Measurements from ENCODE around the gene PCDH8. TPM values are rescaled to one million over a fixed set of nuclear protein-coding genes. Genes with fewer than 3 reads are reported as not detected.
"Not testable (repeated sequence)": the region's sequence is repeated elsewhere in the genome, so short reads cannot be mapped to it uniquely, and the experiment has no call there.

The PCDH8 gene
- total and polyA plus RNA-seq, 2 experiments from 2014 or later: 0.36 to 1.7 TPM

DNA sequence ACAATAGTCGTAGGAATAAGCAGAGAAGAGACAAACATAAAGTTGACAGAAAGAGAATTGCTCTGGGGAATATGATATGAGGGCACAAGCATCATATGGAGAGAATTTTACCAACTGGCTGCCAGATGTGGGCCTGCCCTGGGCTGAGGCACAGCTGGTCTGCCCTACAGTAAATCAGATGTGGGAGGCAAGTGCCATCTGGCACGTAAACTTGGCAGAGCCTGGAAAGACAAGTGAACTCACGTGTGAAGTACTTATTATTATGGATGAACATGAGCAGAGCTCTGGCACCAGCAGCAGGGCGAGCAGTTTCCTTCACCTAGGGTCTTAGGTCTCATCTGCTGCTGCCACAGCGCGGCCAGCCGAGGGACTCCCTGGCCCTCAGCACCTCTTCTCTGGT is 20.6 kb downstream of the PCDH8 start:
- no peak overlapping the region for H3K27ac ChIP-seq (ENCODE audit: low read depth)
- peaks cover 18% of the 10 kb centered on the region for H3K36me3 Mint-ChIP-seq (ENCODE audit: low read depth)
- no peaks in the 10 kb centered on the region for H3K9me2 ChIP-seq (ENCODE audit: insufficient read depth)
- no peak overlapping the region for H2AFZ ChIP-seq
- H3K4me1 Mint-ChIP-seq: peaks cover 8% of the 10 kb centered on the region; the same call in 2 of the 3 replicates
- no peak overlapping the region for H3K4me3 Mint-ChIP-seq
- H3K4me1 ChIP-seq (ENCODE audit: insufficient read depth): peaks cover 10% of the 10 kb centered on the region; the same call in 1 of the 2 replicates
- no peaks in the 10 kb centered on the region for H4K20me1 ChIP-seq (replicated peaks; ENCODE audit: insufficient read depth)
- no peaks in the 10 kb centered on the region for H3K79me2 ChIP-seq (replicated peaks; ENCODE audit: insufficient read depth)
- peaks cover 2% of the 10 kb centered on the region for H3K27me3 Mint-ChIP-seq (ENCODE audit: insufficient read depth, low read depth, poor library complexity)
- H3K27me3 ChIP-seq (ENCODE audit: insufficient read depth): no peaks in the 10 kb centered on the region
- ATAC-seq (no peak), DNase-seq (ENCODE audit: low spot score) (no peak)
- TF ChIP-seq, protein P1, sequence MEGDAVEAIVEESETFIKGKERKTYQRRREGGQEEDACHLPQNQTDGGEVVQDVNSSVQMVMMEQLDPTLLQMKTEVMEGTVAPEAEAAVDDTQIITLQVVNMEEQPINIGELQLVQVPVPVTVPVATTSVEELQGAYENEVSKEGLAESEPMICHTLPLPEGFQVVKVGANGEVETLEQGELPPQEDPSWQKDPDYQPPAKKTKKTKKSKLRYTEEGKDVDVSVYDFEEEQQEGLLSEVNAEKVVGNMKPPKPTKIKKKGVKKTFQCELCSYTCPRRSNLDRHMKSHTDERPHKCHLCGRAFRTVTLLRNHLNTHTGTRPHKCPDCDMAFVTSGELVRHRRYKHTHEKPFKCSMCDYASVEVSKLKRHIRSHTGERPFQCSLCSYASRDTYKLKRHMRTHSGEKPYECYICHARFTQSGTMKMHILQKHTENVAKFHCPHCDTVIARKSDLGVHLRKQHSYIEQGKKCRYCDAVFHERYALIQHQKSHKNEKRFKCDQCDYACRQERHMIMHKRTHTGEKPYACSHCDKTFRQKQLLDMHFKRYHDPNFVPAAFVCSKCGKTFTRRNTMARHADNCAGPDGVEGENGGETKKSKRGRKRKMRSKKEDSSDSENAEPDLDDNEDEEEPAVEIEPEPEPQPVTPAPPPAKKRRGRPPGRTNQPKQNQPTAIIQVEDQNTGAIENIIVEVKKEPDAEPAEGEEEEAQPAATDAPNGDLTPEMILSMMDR (conservative IDR thresholded peaks at IDR 0.05; ENCODE audit: low read depth in 2 of 2): no peak
- no peak for TF ChIP-seq JUNB (IDR thresholded peaks at IDR 0.05; ENCODE audit: unreplicated experiment)
- no peak for TF ChIP-seq NANOG (IDR thresholded peaks at IDR 0.05; ENCODE audit: borderline replicate concordance)
- no peak for TF ChIP-seq STAT1 (IDR thresholded peaks at IDR 0.05; ENCODE audit: unreplicated experiment)
- TF ChIP-seq, protein P2, sequence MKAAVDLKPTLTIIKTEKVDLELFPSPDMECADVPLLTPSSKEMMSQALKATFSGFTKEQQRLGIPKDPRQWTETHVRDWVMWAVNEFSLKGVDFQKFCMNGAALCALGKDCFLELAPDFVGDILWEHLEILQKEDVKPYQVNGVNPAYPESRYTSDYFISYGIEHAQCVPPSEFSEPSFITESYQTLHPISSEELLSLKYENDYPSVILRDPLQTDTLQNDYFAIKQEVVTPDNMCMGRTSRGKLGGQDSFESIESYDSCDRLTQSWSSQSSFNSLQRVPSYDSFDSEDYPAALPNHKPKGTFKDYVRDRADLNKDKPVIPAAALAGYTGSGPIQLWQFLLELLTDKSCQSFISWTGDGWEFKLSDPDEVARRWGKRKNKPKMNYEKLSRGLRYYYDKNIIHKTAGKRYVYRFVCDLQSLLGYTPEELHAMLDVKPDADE (IDR thresholded peaks at IDR 0.05): no peak
- TF ChIP-seq EZH2phosphoT487 (IDR thresholded peaks at IDR 0.05; ENCODE audit: unreplicated experiment): no peak
- TF ChIP-seq ZNF114 (CRISPR knock-in tag; IDR thresholded peaks at IDR 0.05): no peak
- TF ChIP-seq POLR2AphosphoS5 (IDR thresholded peaks at IDR 0.05; ENCODE audit: low read depth): no peak
- TF ChIP-seq, protein P3, sequence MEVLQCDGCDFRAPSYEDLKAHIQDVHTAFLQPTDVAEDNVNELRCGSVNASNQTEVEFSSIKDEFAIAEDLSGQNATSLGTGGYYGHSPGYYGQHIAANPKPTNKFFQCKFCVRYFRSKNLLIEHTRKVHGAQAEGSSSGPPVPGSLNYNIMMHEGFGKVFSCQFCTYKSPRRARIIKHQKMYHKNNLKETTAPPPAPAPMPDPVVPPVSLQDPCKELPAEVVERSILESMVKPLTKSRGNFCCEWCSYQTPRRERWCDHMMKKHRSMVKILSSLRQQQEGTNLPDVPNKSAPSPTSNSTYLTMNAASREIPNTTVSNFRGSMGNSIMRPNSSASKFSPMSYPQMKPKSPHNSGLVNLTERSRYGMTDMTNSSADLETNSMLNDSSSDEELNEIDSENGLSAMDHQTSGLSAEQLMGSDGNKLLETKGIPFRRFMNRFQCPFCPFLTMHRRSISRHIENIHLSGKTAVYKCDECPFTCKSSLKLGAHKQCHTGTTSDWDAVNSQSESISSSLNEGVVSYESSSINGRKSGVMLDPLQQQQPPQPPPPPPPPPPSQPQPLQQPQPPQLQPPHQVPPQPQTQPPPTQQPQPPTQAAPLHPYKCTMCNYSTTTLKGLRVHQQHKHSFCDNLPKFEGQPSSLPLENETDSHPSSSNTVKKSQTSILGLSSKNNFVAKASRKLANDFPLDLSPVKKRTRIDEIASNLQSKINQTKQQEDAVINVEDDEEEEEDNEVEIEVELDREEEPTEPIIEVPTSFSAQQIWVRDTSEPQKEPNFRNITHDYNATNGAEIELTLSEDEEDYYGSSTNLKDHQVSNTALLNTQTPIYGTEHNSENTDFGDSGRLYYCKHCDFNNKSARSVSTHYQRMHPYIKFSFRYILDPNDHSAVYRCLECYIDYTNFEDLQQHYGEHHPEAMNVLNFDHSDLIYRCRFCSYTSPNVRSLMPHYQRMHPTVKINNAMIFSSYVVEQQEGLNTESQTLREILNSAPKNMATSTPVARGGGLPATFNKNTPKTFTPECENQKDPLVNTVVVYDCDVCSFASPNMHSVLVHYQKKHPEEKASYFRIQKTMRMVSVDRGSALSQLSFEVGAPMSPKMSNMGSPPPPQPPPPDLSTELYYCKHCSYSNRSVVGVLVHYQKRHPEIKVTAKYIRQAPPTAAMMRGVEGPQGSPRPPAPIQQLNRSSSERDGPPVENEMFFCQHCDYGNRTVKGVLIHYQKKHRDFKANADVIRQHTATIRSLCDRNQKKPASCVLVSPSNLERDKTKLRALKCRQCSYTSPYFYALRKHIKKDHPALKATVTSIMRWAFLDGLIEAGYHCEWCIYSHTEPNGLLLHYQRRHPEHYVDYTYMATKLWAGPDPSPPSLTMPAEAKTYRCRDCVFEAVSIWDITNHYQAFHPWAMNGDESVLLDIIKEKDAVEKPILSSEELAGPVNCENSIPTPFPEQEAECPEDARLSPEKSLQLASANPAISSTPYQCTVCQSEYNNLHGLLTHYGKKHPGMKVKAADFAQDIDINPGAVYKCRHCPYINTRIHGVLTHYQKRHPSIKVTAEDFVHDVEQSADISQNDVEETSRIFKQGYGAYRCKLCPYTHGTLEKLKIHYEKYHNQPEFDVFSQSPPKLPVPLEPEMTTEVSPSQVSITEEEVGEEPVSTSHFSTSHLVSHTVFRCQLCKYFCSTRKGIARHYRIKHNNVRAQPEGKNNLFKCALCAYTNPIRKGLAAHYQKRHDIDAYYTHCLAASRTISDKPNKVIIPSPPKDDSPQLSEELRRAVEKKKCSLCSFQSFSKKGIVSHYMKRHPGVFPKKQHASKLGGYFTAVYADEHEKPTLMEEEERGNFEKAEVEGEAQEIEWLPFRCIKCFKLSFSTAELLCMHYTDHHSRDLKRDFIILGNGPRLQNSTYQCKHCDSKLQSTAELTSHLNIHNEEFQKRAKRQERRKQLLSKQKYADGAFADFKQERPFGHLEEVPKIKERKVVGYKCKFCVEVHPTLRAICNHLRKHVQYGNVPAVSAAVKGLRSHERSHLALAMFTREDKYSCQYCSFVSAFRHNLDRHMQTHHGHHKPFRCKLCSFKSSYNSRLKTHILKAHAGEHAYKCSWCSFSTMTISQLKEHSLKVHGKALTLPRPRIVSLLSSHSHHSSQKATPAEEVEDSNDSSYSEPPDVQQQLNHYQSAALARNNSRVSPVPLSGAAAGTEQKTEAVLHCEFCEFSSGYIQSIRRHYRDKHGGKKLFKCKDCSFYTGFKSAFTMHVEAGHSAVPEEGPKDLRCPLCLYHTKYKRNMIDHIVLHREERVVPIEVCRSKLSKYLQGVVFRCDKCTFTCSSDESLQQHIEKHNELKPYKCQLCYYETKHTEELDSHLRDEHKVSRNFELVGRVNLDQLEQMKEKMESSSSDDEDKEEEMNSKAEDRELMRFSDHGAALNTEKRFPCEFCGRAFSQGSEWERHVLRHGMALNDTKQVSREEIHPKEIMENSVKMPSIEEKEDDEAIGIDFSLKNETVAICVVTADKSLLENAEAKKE (CRISPR knock-in tag; IDR thresholded peaks at IDR 0.05): no peak
- TF ChIP-seq, protein P4, sequence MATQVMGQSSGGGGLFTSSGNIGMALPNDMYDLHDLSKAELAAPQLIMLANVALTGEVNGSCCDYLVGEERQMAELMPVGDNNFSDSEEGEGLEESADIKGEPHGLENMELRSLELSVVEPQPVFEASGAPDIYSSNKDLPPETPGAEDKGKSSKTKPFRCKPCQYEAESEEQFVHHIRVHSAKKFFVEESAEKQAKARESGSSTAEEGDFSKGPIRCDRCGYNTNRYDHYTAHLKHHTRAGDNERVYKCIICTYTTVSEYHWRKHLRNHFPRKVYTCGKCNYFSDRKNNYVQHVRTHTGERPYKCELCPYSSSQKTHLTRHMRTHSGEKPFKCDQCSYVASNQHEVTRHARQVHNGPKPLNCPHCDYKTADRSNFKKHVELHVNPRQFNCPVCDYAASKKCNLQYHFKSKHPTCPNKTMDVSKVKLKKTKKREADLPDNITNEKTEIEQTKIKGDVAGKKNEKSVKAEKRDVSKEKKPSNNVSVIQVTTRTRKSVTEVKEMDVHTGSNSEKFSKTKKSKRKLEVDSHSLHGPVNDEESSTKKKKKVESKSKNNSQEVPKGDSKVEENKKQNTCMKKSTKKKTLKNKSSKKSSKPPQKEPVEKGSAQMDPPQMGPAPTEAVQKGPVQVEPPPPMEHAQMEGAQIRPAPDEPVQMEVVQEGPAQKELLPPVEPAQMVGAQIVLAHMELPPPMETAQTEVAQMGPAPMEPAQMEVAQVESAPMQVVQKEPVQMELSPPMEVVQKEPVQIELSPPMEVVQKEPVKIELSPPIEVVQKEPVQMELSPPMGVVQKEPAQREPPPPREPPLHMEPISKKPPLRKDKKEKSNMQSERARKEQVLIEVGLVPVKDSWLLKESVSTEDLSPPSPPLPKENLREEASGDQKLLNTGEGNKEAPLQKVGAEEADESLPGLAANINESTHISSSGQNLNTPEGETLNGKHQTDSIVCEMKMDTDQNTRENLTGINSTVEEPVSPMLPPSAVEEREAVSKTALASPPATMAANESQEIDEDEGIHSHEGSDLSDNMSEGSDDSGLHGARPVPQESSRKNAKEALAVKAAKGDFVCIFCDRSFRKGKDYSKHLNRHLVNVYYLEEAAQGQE (IDR thresholded peaks at IDR 0.05; ENCODE audit: unreplicated experiment): no peak
- peaks cover 18% of the 10 kb centered on the region for H3K9me3 Mint-ChIP-seq
- no peak overlapping the region for H3K4me3 ChIP-seq
- H3K4me2 ChIP-seq: no peak overlapping the region
- H3K27ac Mint-ChIP-seq: no peak overlapping the region
- no peaks in the 10 kb centered on the region for H3F3A ChIP-seq (replicated peaks; ENCODE audit: low read depth)
- no peaks in the 10 kb centered on the region for H3K36me3 ChIP-seq (ENCODE audit: insufficient read depth)

DNA sequence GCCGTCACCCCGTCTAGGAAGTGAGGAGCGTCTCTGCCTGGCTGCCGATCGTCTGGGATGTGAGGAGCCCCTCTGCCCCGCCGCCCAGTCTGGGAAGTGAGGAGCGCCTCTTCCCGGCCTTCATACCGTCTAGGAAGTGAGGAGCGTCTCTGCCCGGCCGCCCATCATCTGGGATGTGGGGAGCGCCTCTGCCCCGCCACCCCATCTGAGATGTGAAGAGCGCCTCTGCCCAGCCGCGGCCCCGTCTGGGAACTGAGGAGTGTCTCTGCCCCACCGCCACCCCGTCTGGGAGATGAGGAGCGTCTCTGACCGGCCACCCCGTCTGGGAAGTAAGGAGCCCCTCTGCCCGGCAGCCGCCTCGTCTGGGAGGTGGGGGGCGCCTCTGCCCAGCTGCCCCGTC is 30.6 kb downstream of the PCDH8 start:
- DNase-seq (ENCODE audit: low spot score); H3K27me3 Mint-ChIP-seq (ENCODE audit: insufficient read depth, low read depth, poor library complexity); H3K4me3 ChIP-seq; H3K27me3 ChIP-seq (ENCODE audit: insufficient read depth); H3K4me2 ChIP-seq; H3K4me1 ChIP-seq (ENCODE audit: insufficient read depth); H3K79me2 ChIP-seq (replicated peaks; ENCODE audit: insufficient read depth); H3K36me3 ChIP-seq (ENCODE audit: insufficient read depth); H2AFZ ChIP-seq; H3K4me1 Mint-ChIP-seq; H3K27ac ChIP-seq (ENCODE audit: low read depth); H3K27ac Mint-ChIP-seq; ATAC-seq; H3F3A ChIP-seq (replicated peaks; ENCODE audit: low read depth); H4K20me1 ChIP-seq (replicated peaks; ENCODE audit: insufficient read depth); H3K4me3 Mint-ChIP-seq; H3K9me2 ChIP-seq (ENCODE audit: insufficient read depth): not testable (repeated sequence)
- peaks cover 38% of the 10 kb centered on the region for H3K9me3 Mint-ChIP-seq
- H3K36me3 Mint-ChIP-seq (ENCODE audit: low read depth): peaks cover 22% of the 10 kb centered on the region
